Measurements from ENCODE around the gene ALPP.
A peak's percentile ranks its signal among the peaks of the same experiment; 100 is the strongest.
"Not testable (repeated sequence)": the region's sequence is repeated elsewhere in the genome, so short reads cannot be mapped to it uniquely, and the experiment has no call there.

The ALPP gene

DNA sequence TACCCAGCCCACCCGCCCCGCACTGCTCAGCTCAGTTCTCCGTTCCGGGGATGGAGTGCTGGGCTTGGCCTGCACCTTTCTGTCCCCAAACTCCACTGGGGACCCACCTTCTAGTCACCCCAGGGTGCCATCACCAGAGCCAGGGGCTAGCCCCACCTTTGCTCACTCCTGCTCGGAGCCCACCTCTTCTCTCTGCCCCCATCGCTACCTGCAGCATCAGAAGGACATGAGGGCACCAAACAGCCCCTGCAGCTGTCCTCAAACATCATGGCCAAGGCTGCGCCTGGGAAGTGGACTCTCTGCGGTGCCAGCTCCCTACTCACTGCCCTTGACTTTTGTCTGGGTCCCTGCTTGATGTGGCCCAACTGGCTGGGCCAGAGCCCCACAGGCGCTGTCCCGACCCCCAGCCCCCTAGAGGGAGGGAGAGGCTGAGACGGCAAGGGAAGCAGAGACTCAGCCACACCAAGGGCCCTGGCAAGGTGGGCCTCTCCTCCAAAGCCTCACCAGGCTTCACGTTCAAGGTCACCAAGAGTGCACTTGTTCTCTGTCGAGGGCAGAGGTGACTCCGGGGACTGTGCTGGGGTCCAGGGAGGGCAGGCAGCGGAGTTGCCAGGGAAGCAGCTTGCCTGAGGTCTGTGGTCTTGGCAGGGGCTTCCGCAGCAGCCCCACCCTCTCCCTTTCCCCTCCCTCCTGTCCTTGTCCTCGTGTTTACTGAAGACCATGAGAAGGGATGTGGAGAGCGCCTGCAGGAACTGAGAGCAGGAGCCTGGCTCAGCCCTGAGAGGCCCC lies 13.6 kb upstream of the ALPP start:
- DNase-seq = not testable (repeated sequence)

DNA sequence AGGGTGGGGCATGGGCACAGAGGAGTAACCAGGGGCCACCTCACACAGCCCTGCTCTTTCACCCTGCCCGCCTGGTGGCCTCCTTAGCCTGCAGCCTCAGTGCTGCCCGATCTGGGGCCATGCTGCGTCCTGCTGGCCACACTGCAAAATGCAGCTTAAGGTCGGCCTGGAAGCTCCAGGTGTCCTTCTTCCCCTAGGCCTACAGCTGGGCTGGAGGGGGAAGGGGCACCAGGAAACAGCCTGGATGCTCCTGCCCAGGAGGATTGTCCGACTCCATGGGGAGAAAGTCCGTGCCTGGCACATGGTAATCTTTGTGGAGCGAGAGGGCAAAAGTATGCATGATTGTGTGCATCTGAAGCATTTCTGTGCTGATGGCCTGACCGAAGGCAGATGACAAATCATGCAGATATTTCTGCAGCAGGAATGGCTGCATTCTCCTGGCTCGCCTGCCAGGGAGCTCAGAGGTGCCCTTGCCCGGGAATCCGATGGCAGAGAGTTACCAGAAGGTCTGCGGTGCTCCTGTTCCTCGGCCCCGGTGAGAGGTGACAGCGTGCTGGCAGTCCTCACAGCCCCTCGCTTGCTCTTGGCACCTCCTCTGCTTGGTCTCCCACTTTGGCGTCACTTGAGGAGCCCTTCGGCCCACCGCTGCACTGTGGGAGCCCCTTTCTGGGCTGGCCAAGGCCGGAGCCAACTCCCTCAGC lies 12.8 kb upstream of the ALPP start:
- peak; percentile 19 to 63 for DNase-seq

GRCh38 chr2:232366461-232366860 lies 12.1 kb upstream of the ALPP start:
- DNase-seq = not testable (repeated sequence)

DNA sequence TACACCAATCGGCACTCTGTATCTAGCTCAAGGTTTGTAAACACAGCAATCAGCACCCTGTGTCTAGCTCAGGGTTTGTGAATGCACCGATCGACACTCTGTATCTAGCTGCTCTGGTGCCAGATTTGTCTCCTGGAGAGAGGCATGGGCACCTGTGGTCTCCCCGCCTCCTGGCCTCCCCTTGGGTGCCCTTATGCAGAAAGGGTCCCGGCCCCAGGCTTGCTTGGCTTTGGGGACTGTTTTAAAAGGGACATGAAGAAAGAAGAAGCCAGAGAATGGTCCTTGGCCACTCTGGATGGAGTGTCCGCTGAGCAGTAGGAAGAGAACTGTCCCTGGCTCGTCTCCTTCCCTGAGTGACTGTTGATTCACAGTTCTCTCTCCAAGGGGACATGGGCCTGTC lies 11.5 kb upstream of the ALPP start:
- DNase-seq = no peak

DNA sequence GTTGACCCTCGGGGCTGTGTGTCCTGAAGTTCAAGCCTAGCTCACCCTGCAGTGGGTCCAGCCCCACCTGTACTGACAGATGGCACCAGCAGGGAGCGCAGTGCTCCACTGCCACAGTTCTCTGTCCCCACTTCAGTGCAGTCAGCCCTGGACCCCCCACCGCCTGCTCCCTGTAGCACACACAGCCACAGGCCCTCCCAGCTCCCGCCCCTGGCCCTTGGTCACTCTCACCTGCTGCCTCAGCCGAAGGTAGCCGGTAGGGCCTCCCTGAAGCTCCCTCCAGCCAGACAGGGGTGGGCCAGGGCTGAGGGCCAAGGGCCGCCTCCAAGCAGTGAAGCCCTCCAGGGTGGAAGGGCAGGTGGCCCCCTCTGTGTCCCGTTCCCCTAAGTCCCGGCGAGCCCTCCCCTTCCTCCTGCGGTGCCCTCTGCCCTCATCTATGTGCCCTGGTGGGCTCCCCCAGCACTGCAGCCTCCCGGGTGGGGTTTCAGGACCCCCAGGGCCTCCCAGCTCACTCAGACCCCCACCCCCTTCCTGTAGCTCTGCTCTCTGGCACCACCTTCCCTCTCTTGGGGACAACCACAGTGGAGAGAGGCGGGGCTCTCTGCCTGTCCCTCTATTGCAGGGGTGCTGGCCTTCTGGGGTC lies 10.8 kb upstream of the ALPP start:
- no peak for DNase-seq

DNA sequence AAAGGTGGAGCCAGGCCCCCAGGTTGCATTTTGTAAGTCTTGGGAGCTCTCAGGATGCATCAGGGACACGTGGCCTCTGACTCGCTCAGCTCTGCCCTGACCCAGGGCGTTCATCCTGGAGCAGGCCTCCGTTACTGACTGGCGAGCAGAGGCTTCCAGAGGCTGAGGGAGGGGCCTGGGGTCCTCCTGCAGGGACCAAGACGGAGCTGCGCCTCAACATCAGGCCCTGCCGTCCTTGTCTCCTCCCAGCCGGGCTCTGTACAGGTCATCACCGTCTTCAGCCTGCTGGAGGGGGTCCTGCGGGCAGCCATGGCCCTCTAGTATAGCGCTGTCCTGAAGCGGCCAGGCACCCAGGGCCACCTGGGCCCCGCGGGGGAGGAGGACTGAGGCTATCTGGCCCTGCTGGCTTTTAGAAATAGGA lies 10.2 kb upstream of the ALPP start:
- peak in 1 of 2 donors; percentile 24 for DNase-seq

GRCh38 chr2:232369126-232369951 lies 9.2 kb upstream of the ALPP start:
- DNase-seq = peak in 1 of 2 donors; percentile 86

DNA sequence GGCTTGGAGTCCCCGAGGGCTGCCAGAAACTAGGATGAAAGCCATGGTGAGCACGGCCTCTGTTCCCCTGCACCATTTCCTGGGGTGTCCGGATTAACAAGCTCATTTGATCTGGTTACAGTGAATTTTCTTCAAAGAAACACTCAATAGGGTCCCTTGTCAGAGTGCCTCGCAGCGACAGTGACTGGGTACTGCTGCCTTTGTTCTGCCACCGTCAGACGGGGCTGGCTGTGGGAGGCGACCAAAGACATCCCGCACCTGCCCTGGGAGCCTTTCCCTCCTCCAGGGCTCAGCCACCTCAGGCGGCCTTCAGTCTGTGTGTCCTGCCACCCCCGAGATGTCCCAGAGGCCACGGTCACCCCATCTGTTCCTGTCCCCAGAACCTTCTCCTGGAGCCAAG lies 8.5 kb upstream of the ALPP start:
- not testable (repeated sequence) for DNase-seq

- peak; percentile 71 to 91 for DNase-seq
Observed at GRCh38 chr2:232372231-232373208, 6.0 kb upstream of the ALPP start.

- no peak for DNase-seq
Observed at GRCh38 chr2:232374356-232374755, 4.2 kb upstream of the ALPP start.

DNA sequence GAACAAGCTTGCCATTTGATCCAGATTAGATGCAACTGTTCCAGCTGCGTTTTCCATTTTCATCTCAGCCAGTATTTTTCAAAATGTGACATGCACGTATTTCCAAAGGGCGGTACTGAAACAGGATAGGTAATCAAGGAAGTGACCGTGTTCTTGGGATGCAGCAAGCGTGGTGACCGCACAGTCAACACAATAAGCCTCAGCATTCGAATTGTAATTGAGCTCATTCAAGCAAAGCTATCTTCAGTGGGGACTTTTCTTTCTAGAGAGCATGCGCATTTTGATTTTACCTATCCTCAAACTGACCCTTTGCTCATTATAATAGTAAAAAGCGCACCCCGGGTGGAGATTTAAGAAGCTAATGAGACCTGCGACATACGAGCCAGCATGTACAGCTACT lies 3.4 kb upstream of the ALPP start:
- no peak for DNase-seq

GRCh38 chr2:232376260-232376659 lies 2.3 kb upstream of the ALPP start:
- no peak for DNase-seq

- DNase-seq = no peak
Observed at GRCh38 chr2:232376713-232377112, 1.8 kb upstream of the ALPP start.

- no peak for DNase-seq
Observed at GRCh38 chr2:232377319-232377718, 1.2 kb upstream of the ALPP start.

DNA sequence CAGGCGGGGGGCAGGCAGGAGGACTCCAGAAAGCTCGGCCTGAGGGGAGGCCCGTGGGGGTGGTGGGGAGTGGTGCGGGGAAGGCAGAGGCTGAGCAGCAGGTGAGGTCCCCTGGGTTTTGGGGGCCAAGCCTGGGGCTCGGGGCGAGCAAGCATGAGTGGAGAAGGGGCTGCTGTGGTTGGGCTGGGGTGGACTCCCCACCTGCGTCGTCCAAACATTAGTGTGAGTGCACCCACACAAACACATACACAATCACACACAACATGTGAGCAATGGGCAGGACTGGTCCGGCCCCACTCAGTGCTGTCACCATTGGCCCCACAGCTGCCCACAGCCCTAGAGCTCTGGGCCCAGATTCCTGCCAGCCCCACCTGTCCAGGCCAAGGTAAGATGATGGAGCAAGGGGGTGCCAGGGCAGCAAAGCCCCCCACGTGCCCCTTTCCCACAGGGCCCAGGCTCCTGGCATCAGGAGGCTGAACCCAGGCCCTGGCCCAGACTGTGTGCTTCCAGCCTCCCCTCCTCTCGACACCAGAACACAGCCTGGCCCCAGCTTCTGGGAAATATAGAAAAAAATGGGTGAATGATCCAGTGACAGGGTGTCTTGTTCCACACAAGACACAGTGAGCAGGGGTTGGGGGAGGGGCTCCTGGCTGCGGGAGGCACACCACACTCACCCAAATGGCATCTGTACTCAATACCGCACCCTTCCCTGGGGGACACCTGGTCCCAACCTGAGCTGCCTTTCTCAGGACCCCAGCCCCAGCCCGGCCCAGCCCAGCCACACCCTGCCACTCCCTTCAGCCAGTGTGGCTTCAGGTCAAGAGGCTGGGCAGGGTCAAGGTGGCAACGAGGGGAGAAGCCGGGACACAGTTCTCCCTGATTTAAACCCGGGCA lies 463 bp upstream of the ALPP start:
- no peak for DNase-seq

DNA sequence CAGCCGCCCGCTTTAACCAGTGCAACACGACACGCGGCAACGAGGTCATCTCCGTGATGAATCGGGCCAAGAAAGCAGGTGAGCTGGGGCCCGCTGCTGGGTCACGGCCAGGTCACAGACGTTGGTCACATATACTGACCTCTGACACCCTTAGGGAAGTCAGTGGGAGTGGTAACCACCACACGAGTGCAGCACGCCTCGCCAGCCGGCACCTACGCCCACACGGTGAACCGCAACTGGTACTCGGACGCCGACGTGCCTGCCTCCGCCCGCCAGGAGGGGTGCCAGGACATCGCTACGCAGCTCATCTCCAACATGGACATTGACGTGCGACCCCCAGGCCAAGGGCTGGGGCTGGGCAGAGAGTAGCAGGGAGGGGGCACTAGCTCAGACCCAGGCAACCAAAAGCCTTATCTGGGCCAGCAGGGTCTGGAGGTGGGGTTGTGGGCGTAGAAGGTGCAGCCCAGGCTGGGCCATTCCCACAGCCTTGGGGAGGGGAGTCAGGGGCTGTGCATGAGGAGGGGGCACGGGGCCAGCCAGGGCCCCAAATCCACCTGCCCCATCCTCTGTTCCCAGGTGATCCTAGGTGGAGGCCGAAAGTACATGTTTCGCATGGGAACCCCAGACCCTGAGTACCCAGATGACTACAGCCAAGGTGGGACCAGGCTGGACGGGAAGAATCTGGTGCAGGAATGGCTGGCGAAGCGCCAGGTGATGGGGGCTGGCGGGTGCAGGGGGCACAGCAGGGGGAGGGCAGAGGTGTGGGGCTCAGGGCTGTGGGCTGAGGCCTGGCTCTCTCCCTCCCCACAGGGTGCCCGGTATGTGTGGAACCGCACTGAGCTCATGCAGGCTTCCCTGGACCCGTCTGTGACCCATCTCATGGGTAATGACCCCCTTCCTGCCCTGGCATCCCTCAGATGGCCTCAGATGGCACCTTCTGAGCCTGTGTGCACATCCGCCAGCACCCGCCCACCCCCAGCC lies 1.3 kb downstream of the ALPP start:
- DNase-seq = not testable (repeated sequence)

- not testable (repeated sequence) for DNase-seq
Observed at GRCh38 chr2:232381204-232382031, 2.9 kb downstream of the ALPP start.
